ENCODE results near the gene AOPEP.

The AOPEP gene

DNA sequence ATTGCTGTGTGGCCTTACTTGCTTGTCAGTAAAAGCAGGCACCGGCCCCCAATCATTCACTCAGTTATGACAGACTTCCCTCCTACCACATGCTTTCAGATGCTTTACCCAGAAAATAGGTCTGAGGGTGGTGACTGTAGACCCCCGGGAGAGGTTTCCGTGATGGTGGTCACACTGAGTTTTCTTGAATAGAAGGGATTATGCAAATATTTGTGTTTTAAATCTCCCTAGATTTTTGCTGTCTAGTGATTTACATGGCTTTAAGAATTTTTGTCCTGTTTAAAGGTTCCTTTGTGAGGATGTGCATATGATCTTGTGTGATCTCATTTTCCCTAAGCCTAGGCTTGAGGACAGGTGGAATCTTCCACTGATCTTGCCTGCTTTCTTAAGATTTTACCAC is 309.3 kb downstream of the AOPEP start:
- TF ChIP-seq NFIC (IDR thresholded peaks at IDR 0.05) (no peak), EGR1 (IDR thresholded peaks at IDR 0.05) (no peak), YY1 (IDR thresholded peaks at IDR 0.05; ENCODE audit: low read depth) (no peak), FOXM1 (IDR thresholded peaks at IDR 0.05; ENCODE audit: borderline replicate concordance, low read depth) (no peak), ZBTB7A (IDR thresholded peaks at IDR 0.05; ENCODE audit: low read depth) (no peak), RAD21 (IDR thresholded peaks at IDR 0.05; ENCODE audit: low read depth) (no peak)
- TF ChIP-seq, protein P1, sequence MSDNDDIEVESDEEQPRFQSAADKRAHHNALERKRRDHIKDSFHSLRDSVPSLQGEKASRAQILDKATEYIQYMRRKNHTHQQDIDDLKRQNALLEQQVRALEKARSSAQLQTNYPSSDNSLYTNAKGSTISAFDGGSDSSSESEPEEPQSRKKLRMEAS (IDR thresholded peaks at IDR 0.05), result no peak

DNA sequence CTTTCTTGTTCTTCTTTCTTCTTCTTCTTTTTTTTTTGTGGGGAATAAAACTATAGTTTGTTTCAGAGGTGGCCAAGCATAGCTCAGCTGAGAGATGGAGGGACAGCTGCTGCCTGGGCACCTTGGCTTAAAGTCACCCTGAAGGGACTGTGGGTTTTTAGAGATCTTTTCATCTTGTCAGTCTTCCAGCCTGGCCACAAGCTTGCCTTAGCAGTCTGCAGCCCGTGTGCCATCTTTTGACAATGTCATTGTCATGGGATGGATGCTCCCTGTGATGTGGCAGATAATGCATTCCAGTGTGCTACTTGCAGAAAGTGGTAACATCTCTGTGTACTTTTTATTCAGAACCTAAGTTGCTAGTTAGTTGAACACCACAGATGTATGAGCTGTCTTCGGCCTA is 310.2 kb downstream of the AOPEP start:
- TF ChIP-seq TAF1 (IDR thresholded peaks at IDR 0.05; ENCODE audit: low read depth) (no peak), EP300 (IDR thresholded peaks at IDR 0.05; ENCODE audit: borderline replicate concordance) (no peak), TCF12 (IDR thresholded peaks at IDR 0.05; ENCODE audit: low read depth) (no peak), YY1 (IDR thresholded peaks at IDR 0.05; ENCODE audit: low read depth) (no peak), EGR1 (IDR thresholded peaks at IDR 0.05) (no peak), TEAD4 (IDR thresholded peaks at IDR 0.05) (no peak), NFIC (IDR thresholded peaks at IDR 0.05) (no peak), CREB1 (IDR thresholded peaks at IDR 0.05; ENCODE audit: low read depth) (no peak), FOXM1 (IDR thresholded peaks at IDR 0.05; ENCODE audit: borderline replicate concordance, low read depth) (no peak), CEBPB (IDR thresholded peaks at IDR 0.05) (no peak), RAD21 (IDR thresholded peaks at IDR 0.05; ENCODE audit: low read depth) (no peak)
- TF ChIP-seq, protein P2, sequence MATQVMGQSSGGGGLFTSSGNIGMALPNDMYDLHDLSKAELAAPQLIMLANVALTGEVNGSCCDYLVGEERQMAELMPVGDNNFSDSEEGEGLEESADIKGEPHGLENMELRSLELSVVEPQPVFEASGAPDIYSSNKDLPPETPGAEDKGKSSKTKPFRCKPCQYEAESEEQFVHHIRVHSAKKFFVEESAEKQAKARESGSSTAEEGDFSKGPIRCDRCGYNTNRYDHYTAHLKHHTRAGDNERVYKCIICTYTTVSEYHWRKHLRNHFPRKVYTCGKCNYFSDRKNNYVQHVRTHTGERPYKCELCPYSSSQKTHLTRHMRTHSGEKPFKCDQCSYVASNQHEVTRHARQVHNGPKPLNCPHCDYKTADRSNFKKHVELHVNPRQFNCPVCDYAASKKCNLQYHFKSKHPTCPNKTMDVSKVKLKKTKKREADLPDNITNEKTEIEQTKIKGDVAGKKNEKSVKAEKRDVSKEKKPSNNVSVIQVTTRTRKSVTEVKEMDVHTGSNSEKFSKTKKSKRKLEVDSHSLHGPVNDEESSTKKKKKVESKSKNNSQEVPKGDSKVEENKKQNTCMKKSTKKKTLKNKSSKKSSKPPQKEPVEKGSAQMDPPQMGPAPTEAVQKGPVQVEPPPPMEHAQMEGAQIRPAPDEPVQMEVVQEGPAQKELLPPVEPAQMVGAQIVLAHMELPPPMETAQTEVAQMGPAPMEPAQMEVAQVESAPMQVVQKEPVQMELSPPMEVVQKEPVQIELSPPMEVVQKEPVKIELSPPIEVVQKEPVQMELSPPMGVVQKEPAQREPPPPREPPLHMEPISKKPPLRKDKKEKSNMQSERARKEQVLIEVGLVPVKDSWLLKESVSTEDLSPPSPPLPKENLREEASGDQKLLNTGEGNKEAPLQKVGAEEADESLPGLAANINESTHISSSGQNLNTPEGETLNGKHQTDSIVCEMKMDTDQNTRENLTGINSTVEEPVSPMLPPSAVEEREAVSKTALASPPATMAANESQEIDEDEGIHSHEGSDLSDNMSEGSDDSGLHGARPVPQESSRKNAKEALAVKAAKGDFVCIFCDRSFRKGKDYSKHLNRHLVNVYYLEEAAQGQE (IDR thresholded peaks at IDR 0.05; ENCODE audit: low read depth), result no peak

DNA sequence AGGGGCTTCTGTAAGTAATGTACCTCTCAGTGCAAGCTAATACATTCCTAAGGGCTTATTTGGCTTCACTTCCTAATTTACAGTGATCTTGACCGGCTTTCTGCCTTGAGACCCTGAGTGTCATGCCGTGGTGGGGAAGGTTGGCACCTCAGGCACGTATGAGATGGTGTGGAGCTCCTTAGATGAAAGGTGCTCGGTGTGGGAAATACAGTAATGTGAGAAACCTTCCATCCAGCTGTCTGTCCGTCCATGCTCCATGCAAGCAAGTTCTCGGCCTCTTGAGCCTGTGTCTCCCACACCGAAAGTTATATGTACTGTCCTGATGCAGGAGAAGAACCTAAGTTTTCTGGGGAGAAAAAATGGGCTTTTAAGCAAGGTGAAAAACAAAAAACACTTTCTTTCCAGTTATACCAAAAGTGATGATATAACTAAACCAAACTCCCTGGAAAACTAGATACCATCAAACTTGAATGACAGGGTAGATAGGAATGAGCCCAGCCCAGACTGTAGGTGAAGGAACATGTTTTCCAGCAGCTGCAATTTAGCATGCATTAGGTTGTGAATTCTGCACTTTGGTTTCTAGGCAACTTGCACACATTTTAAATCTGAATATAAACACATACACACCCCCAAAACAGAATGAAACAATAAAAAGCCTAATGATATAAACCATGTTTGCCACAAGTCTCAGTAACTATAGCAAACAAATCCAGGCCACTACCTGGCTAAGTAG is 311.5 kb downstream of the AOPEP start:
- no peak for TF ChIP-seq EP300 (IDR thresholded peaks at IDR 0.05; ENCODE audit: borderline replicate concordance)
- no peak for TF ChIP-seq TEAD4 (IDR thresholded peaks at IDR 0.05)
- TF ChIP-seq, protein P2 (IDR thresholded peaks at IDR 0.05; ENCODE audit: low read depth), result no peak
- no peak for TF ChIP-seq CEBPB (IDR thresholded peaks at IDR 0.05)
- TF ChIP-seq CREB1 (IDR thresholded peaks at IDR 0.05; ENCODE audit: low read depth), result no peak
- TF ChIP-seq YY1 (IDR thresholded peaks at IDR 0.05; ENCODE audit: low read depth), result no peak
- TF ChIP-seq, protein P1 (IDR thresholded peaks at IDR 0.05), result no peak
- TF ChIP-seq FOXM1 (IDR thresholded peaks at IDR 0.05; ENCODE audit: borderline replicate concordance, low read depth), result no peak
- no peak for TF ChIP-seq EGR1 (IDR thresholded peaks at IDR 0.05)

DNA sequence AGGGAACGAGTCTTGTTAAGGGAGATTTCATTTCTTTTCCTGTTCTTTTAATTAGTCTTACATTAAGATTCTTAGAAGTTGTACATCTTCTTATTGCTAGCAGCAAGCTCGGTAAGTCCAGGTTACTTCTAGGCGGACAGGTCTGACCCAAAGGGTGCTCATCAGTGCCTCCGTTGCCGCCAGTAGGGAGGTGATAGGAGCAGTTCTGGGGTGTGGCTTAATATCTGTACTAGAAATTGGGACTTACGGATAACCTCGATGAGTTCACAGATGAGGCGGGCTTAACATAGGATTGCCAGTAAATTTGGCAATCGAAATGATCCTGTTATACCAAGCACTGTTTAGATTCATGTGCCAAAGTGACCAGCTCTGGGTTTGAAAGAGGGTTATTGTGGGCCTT is 312.2 kb downstream of the AOPEP start:
- TF ChIP-seq RAD21 (IDR thresholded peaks at IDR 0.05; ENCODE audit: low read depth) (no peak), CREB1 (IDR thresholded peaks at IDR 0.05; ENCODE audit: low read depth) (no peak), TAF1 (IDR thresholded peaks at IDR 0.05; ENCODE audit: low read depth) (no peak), FOXM1 (IDR thresholded peaks at IDR 0.05; ENCODE audit: borderline replicate concordance, low read depth) (no peak), ZBTB7A (IDR thresholded peaks at IDR 0.05; ENCODE audit: low read depth) (no peak), NFIC (IDR thresholded peaks at IDR 0.05) (no peak), YY1 (IDR thresholded peaks at IDR 0.05; ENCODE audit: low read depth) (no peak), TEAD4 (IDR thresholded peaks at IDR 0.05) (no peak), EGR1 (IDR thresholded peaks at IDR 0.05) (no peak), EP300 (IDR thresholded peaks at IDR 0.05; ENCODE audit: borderline replicate concordance) (no peak), TCF12 (IDR thresholded peaks at IDR 0.05; ENCODE audit: low read depth) (no peak), CEBPB (IDR thresholded peaks at IDR 0.05) (no peak)
- TF ChIP-seq, protein P3, sequence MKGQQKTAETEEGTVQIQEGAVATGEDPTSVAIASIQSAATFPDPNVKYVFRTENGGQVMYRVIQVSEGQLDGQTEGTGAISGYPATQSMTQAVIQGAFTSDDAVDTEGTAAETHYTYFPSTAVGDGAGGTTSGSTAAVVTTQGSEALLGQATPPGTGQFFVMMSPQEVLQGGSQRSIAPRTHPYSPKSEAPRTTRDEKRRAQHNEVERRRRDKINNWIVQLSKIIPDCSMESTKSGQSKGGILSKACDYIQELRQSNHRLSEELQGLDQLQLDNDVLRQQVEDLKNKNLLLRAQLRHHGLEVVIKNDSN (IDR thresholded peaks at IDR 0.05), result no peak
- TF ChIP-seq, protein P1 (IDR thresholded peaks at IDR 0.05), result no peak
- TF ChIP-seq, protein P2 (IDR thresholded peaks at IDR 0.05; ENCODE audit: low read depth), result no peak
